H9 (cell line): ENCODE measurements around the gene PRELID2. TPM values are rescaled to one million over a fixed set of nuclear protein-coding genes. Genes with fewer than 3 reads are reported as not detected.

Source experiments
- DNase-seq: peaks from one replicate; pipeline ENCODE4 v3.0.0-alpha.2; 2017
- H2AFZ ChIP-seq: one replicate; pipeline ENCODE4 v1.6.1; 2013; ENCODE audit warnings: mild to moderate bottlenecking, low read length, control low read depth, moderate library complexity
- H2AK5ac ChIP-seq: 2 replicates; pipeline ENCODE4 v1.6.1; 2013; ENCODE audit warnings: low read length, control low read depth, mixed read lengths; ENCODE audit not compliant: insufficient read length
- H2BK120ac ChIP-seq: one replicate; pipeline ENCODE4 v1.6.1; 2013; ENCODE audit warnings: low read depth, mild to moderate bottlenecking, low read length, control low read depth, inconsistent platforms; ENCODE audit not compliant: poor library complexity, severe bottlenecking
- H2BK12ac ChIP-seq: 2 replicates; pipeline ENCODE4 v1.6.1; 2013; ENCODE audit warnings: low read length, control low read depth, mixed read lengths, low read depth; ENCODE audit not compliant: insufficient read length
- H2BK15ac ChIP-seq: 2 replicates; pipeline ENCODE4 v1.6.1; 2013; ENCODE audit warnings: low read depth, low read length, control low read depth
- H2BK20ac ChIP-seq: one replicate; pipeline ENCODE4 v1.6.1; 2013; ENCODE audit warnings: low read depth, mild to moderate bottlenecking, low read length, control low read depth, inconsistent platforms; ENCODE audit not compliant: poor library complexity, severe bottlenecking
- H2BK5ac ChIP-seq: 2 replicates; pipeline ENCODE4 v1.6.1; 2013; ENCODE audit warnings: low read length, control low read depth, mixed read lengths; ENCODE audit not compliant: insufficient read length
- H3K14ac ChIP-seq: 2 replicates; pipeline ENCODE4 v1.6.1; 2013; ENCODE audit warnings: low read length, control low read depth; ENCODE audit not compliant: insufficient read depth
- H3K18ac ChIP-seq: 2 replicates; pipeline ENCODE4 v1.6.1; 2013; ENCODE audit warnings: low read depth, mild to moderate bottlenecking, mixed read lengths, low read length, control low read depth; ENCODE audit not compliant: insufficient read length
- H3K23ac ChIP-seq: 2 replicates; pipeline ENCODE4 v1.6.1; 2013; ENCODE audit warnings: low read length, control low read depth, mixed read lengths, low read depth; ENCODE audit not compliant: insufficient read length
- H3K23me2 ChIP-seq: 2 replicates; pipeline ENCODE4 v1.6.1; 2013; ENCODE audit warnings: low read depth, mild to moderate bottlenecking, mixed read lengths, low read length, control low read depth; ENCODE audit not compliant: insufficient read length, poor library complexity, severe bottlenecking
- H3K27ac ChIP-seq: 2 replicates; pipeline ENCODE4 v1.5.1; 2013; ENCODE audit warnings: low read length, control low read depth, mixed read lengths, low read depth; ENCODE audit not compliant: insufficient read length
- H3K27me3 ChIP-seq: 2 replicates; pipeline ENCODE4 v1.6.1; 2013; ENCODE audit warnings: low read length, control low read depth, inconsistent platforms; ENCODE audit not compliant: insufficient read depth
- H3K4ac ChIP-seq: 2 replicates; pipeline ENCODE4 v1.6.1; 2013; ENCODE audit warnings: low read depth, mild to moderate bottlenecking, control low read depth, inconsistent platforms, low read length, moderate library complexity
- H3K4me1 ChIP-seq: 2 replicates; pipeline ENCODE4 v1.6.1; 2013; ENCODE audit warnings: low read length, control low read depth, inconsistent platforms; ENCODE audit not compliant: insufficient read depth
- H3K4me2 ChIP-seq: 2 replicates; pipeline ENCODE4 v1.6.1; 2013; ENCODE audit warnings: low read length, control low read depth, mixed read lengths; ENCODE audit not compliant: insufficient read length, insufficient read depth
- H3K56ac ChIP-seq: 2 replicates; pipeline ENCODE4 v1.6.1; 2013; ENCODE audit warnings: low read depth, mild to moderate bottlenecking, mixed read lengths, low read length, control low read depth; ENCODE audit not compliant: insufficient read length
- H3K79me1 ChIP-seq: 2 replicates; pipeline ENCODE4 v1.6.1; 2013; ENCODE audit warnings: low read depth, mild to moderate bottlenecking, moderate library complexity, low read length, control low read depth, inconsistent platforms; ENCODE audit not compliant: insufficient read depth, poor library complexity, severe bottlenecking
- H3K79me2 ChIP-seq: 2 replicates; pipeline ENCODE4 v1.6.1; 2013; ENCODE audit warnings: low read length, control low read depth, inconsistent platforms; ENCODE audit not compliant: insufficient read depth
- H3K9ac ChIP-seq: 2 replicates; pipeline ENCODE4 v1.6.1; 2013; ENCODE audit warnings: low read length, control low read depth, mixed read lengths; ENCODE audit not compliant: insufficient read length; ENCODE audit errors: extremely low read depth
- H3K9me3 ChIP-seq: one replicate; pipeline ENCODE4 v1.6.1; 2013; ENCODE audit warnings: low read depth, low read length, inconsistent platforms; ENCODE audit not compliant: control insufficient read depth
- H3T11ph ChIP-seq: one replicate; pipeline ENCODE4 v1.6.1; 2013; ENCODE audit warnings: mild to moderate bottlenecking, low read length, control low read depth, inconsistent platforms
- H4K20me1 ChIP-seq: one replicate; pipeline ENCODE4 v1.6.1; 2013; ENCODE audit not compliant: control insufficient read depth, insufficient read length, insufficient read depth
- H4K5ac ChIP-seq: 2 replicates; pipeline ENCODE4 v1.6.1; 2013; ENCODE audit warnings: low read depth, mild to moderate bottlenecking, mixed read lengths, low read length, control low read depth; ENCODE audit not compliant: insufficient read length
- H4K8ac ChIP-seq: replicated peaks from 2 replicates; pipeline ENCODE4 v1.6.1; 2013; ENCODE audit warnings: low read length, control low read depth, mixed read lengths, low read depth; ENCODE audit not compliant: insufficient read length
- H4K91ac ChIP-seq: 2 replicates; pipeline ENCODE4 v1.6.1; 2013; ENCODE audit warnings: low read depth, mild to moderate bottlenecking, moderate library complexity, mixed read lengths, low read length, control low read depth; ENCODE audit not compliant: insufficient read length
- H3K27ac Mint-ChIP-seq, 3 experiments: 2 replicates in 2 of 3; 3 replicates in 1 of 3; pipeline ENCODE4 v1.8.0; 2020 to 2021; ENCODE audit warnings: mixed read lengths in 3 of 3, mild to moderate bottlenecking in 1 of 3, moderate library complexity in 1 of 3
- H3K27me3 Mint-ChIP-seq: 2 replicates; pipeline ENCODE4 v1.8.0; 2021; ENCODE audit warnings: low read depth, mild to moderate bottlenecking, moderate library complexity, mixed read lengths
- H3K36me3 Mint-ChIP-seq, 3 experiments: 2 replicates in 2 of 3; 3 replicates in 1 of 3; pipeline ENCODE4 v1.8.0; 2020 to 2021; ENCODE audit warnings: low read depth in 3 of 3, mixed read lengths in 3 of 3; ENCODE audit not compliant: insufficient read depth in 1 of 3
- H3K4me1 Mint-ChIP-seq, 2 experiments: 2 replicates each; pipeline ENCODE4 v1.8.0; 2020; ENCODE audit warnings: mixed read lengths in 2 of 2
- H3K4me3 Mint-ChIP-seq, 2 experiments: 2 replicates in 1 of 2; 3 replicates in 1 of 2; pipeline ENCODE4 v1.8.0; 2020 to 2021; ENCODE audit warnings: mild to moderate bottlenecking in 2 of 2, mixed read lengths in 2 of 2, moderate library complexity in 1 of 2
- H3K9me3 Mint-ChIP-seq, 2 experiments: 2 replicates in 1 of 2; 3 replicates in 1 of 2; pipeline ENCODE4 v1.8.0; 2020; ENCODE audit warnings: mild to moderate bottlenecking in 2 of 2, mixed read lengths in 2 of 2, moderate library complexity in 1 of 2
- WGBS: extraction: QIAGEN DNeasy Blood & Tissue Kit; methylation state at CpG from one replicate; pipeline ENCODE4 v1.1.7; 2013; ENCODE audit warnings: missing lambda C conversion rate, low lambda C conversion rate, mixed read lengths; ENCODE audit not compliant: insufficient read length; ENCODE audit errors: extremely low coverage; 5-methylcytosine and 5-hydroxymethylcytosine counted together
- total RNA-seq: library from RNA; stranded (reverse); gene quantifications from 2 replicates; pipeline ENCODE4 v1.2.1, GENCODE V29; 2021
- TF ChIP-seq, protein P1 (sequence below): fragments of 200-600 bp; sonication (generic); conservative IDR thresholded peaks from 3 replicates; pipeline ENCODE4 v1.8.0; 2021; ENCODE audit warnings: antibody characterized with exemption, mild to moderate bottlenecking

The PRELID2 gene
- total RNA-seq, 1 experiment from 2014 or later = 13.2 TPM

DNA sequence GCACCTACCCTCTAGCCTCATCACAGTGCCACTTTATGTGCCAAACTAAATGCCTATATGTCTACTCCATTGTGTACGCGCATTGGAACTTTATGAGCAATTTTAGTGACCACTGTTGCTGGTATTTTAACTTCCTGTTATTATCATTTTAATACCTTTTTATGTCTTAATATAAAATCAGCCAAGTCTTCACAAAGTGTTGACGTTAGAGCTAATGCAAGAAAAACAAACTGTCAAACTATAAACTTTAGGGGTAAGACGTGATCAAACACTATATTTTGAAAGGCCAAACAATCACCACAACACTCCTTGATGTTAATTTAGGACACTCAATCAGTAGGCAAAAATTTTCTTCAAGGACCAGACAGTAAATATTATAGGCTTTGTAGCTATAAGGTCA lies 73.9 kb downstream of the PRELID2 start:
- Histone ChIP-seq H3K56ac (no peak overlapping the region), H2BK20ac (no peak overlapping the region), H3K18ac (no peak overlapping the region), H2BK15ac (no peak overlapping the region), H3T11ph (no peak overlapping the region), H3K23me2 (no peaks in the 10 kb centered on the region), H3K4ac (no peak overlapping the region), H3K14ac (no peak overlapping the region), H3K27ac (no peak overlapping the region), H4K20me1 (no peaks in the 10 kb centered on the region), H2BK12ac (no peak overlapping the region), H2AK5ac (no peak overlapping the region), H3K9ac (no peak overlapping the region), H4K5ac (no peak overlapping the region), H4K91ac (no peak overlapping the region), H3K79me2 (no peaks in the 10 kb centered on the region), H3K27me3 (no peaks in the 10 kb centered on the region), H3K79me1 (no peaks in the 10 kb centered on the region), H3K4me1 (no peaks in the 10 kb centered on the region), H3K4me2 (no peak overlapping the region), H2BK5ac (no peak overlapping the region), H4K8ac (no peak overlapping the region), H2AFZ (no peak overlapping the region), H3K9me3 (no peaks in the 10 kb centered on the region), H2BK120ac (no peak overlapping the region), H3K23ac (no peak overlapping the region)
- Mint-ChIP-seq H3K27me3 (no peaks in the 10 kb centered on the region), H3K36me3 (peaks cover 0 to 2% (median 0%) of the 10 kb centered on the region in 3 experiments; a peak in 1 of 7 replicates), H3K9me3 (peaks cover 0 to 1% of the 10 kb centered on the region in 2 experiments; a peak in 1 of 5 replicates), H3K27ac (no peak overlapping the region), H3K4me3 (no peak overlapping the region), H3K4me1 (no peaks in the 10 kb centered on the region)
- WGBS = no CpG with 5 or more reads among the region's 4 CpGs
- DNase-seq = no peak
- TF ChIP-seq, protein P1, sequence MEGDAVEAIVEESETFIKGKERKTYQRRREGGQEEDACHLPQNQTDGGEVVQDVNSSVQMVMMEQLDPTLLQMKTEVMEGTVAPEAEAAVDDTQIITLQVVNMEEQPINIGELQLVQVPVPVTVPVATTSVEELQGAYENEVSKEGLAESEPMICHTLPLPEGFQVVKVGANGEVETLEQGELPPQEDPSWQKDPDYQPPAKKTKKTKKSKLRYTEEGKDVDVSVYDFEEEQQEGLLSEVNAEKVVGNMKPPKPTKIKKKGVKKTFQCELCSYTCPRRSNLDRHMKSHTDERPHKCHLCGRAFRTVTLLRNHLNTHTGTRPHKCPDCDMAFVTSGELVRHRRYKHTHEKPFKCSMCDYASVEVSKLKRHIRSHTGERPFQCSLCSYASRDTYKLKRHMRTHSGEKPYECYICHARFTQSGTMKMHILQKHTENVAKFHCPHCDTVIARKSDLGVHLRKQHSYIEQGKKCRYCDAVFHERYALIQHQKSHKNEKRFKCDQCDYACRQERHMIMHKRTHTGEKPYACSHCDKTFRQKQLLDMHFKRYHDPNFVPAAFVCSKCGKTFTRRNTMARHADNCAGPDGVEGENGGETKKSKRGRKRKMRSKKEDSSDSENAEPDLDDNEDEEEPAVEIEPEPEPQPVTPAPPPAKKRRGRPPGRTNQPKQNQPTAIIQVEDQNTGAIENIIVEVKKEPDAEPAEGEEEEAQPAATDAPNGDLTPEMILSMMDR = no peak
